Measurements from ENCODE around the gene MYLK. TPM values are rescaled to one million over a fixed set of nuclear protein-coding genes. Genes with fewer than 3 reads are reported as not detected.

The MYLK gene
- polyA plus RNA-seq, 3 donors = 0.35 to 1.3 (median 0.51) TPM

DNA sequence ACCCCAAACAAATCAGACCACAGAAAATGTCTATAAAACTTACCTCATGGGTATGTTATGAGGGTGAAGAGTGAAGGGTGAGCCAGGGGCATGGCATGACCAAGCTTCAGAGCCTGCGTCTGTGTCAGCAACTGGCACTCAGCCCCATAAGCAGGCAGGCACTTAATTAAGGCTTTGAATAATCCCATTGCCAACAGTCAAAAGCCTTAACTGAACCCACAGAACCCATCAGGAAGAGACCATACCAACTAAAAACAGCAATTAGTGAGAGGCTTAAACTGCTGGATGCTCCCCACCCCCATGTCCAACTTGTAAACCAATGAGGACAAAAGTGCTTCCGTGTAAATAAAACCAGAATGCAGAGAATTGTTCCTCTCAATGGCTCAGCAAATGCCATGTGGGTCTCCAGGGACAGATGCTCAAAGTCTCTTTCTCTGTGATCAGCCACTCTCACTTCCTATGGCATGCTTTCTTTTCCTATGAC is 126.0 kb downstream of the MYLK start:
- H3K9me3 Mint-ChIP-seq = no peaks in the 10 kb centered on the region
- H3K9me3 ChIP-seq (replicated peaks in 1 of 2; ENCODE audit: control insufficient read depth in 1 of 2, insufficient read depth in 1 of 2, low read length in 2 of 2) = no peaks in the 10 kb centered on the region
- H3K27ac Mint-ChIP-seq = no peak overlapping the region
- no peak overlapping the region for H3K4me3 ChIP-seq (replicated peaks in 1 of 3; ENCODE audit: low read depth in 2 of 3, low read length in 3 of 3)
- no peak overlapping the region for H3K4me3 Mint-ChIP-seq
- no peak overlapping the region for H3K4me2 ChIP-seq (replicated peaks; ENCODE audit: extremely low read depth, low read length, poor library complexity, severe bottlenecking)
- no peaks in the 10 kb centered on the region for H3K27me3 ChIP-seq (ENCODE audit: control insufficient read depth in 2 of 2, insufficient read depth in 2 of 2, low read length in 2 of 2)
- peaks cover 21% of the 10 kb centered on the region for H3K4me1 Mint-ChIP-seq
- peaks cover 10% of the 10 kb centered on the region in 2 donors for H3K4me1 ChIP-seq (ENCODE audit: control insufficient read depth in 1 of 2, insufficient read depth in 2 of 2, low read length in 2 of 2)
- peak overlapping the region; percentile 73 for H2AFZ ChIP-seq (ENCODE audit: insufficient read depth, low read depth, low read length, poor library complexity, severe bottlenecking)
- H3K27me3 Mint-ChIP-seq (ENCODE audit: low read depth in 3 of 3) = no peaks in the 10 kb centered on the region
- intact Hi-C loops (cut with micrococcal nuclease) = no loop called here
- no peaks in the 10 kb centered on the region for H3K79me2 ChIP-seq (ENCODE audit: insufficient read depth, low read length)
- no peak overlapping the region for H3K27ac ChIP-seq (ENCODE audit: low read depth in 1 of 2, low read length in 2 of 2)
- WGBS (ENCODE audit: insufficient coverage) = 75% methylated on average over 1 of the region's 2 CpGs
- H3K9ac ChIP-seq (ENCODE audit: insufficient read depth, low read length, poor library complexity, severe bottlenecking) = no peak overlapping the region
- H3K36me3 Mint-ChIP-seq = no peaks in the 10 kb centered on the region
- DNase-seq = no peak
- H4K20me1 ChIP-seq (ENCODE audit: insufficient read depth, low read length) = no peaks in the 10 kb centered on the region
- TF ChIP-seq, protein P1, sequence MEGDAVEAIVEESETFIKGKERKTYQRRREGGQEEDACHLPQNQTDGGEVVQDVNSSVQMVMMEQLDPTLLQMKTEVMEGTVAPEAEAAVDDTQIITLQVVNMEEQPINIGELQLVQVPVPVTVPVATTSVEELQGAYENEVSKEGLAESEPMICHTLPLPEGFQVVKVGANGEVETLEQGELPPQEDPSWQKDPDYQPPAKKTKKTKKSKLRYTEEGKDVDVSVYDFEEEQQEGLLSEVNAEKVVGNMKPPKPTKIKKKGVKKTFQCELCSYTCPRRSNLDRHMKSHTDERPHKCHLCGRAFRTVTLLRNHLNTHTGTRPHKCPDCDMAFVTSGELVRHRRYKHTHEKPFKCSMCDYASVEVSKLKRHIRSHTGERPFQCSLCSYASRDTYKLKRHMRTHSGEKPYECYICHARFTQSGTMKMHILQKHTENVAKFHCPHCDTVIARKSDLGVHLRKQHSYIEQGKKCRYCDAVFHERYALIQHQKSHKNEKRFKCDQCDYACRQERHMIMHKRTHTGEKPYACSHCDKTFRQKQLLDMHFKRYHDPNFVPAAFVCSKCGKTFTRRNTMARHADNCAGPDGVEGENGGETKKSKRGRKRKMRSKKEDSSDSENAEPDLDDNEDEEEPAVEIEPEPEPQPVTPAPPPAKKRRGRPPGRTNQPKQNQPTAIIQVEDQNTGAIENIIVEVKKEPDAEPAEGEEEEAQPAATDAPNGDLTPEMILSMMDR (IDR thresholded peaks at IDR 0.05) = no peak
- H3K36me3 ChIP-seq (replicated peaks in 1 of 2; ENCODE audit: control insufficient read depth in 1 of 2, insufficient read depth in 2 of 2, low read length in 2 of 2) = no peaks in the 10 kb centered on the region

DNA sequence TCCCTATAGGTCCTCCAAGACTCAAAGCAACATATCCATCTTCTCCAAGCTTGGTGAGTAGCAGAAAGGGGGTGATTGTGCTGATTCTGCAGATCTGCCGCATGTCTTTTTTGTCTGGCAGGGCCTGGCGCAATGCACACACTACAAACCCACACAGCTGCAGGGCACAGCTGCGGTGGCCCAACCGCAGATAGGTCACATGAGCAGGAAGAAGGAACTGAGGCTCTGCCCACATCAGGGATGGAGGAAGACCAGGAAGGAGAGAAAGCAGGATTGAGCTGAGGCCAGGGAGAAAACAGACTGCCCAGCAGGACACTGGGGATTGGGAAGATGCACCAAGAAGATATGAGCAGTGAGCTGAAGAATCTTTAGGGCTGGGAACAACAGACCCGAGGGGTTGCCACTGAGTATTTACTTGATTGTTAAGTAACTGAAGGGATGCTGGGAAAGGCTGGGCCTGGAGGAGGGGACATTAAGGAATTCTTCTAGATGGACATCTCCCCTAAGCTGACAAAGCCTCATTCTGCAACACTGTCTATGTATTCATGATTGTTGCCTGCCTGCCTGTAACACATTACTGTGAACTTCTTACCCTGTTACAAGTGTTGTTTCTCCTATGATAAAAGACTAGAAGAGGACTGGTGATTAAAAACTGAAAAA is 126.7 kb downstream of the MYLK start:
- H3K27ac Mint-ChIP-seq = peak overlapping the region in 4 of 7 donors; percentile 8 to 68 (median 56)
- intact Hi-C loops (cut with micrococcal nuclease) = no loop called here
- peak; percentile 6 to 44 (median 20) for DNase-seq

More for the DNA sequence above, 126.7 kb downstream of the MYLK start:
- H3K36me3 ChIP-seq (replicated peaks in 1 of 2; ENCODE audit: control insufficient read depth in 1 of 2, insufficient read depth in 2 of 2, low read length in 2 of 2) = no peaks in the 10 kb centered on the region
- no peaks in the 10 kb centered on the region for H3K9me3 ChIP-seq (replicated peaks in 1 of 2; ENCODE audit: control insufficient read depth in 1 of 2, insufficient read depth in 1 of 2, low read length in 2 of 2)
- H3K4me2 ChIP-seq (replicated peaks; ENCODE audit: extremely low read depth, low read length, poor library complexity, severe bottlenecking) = peak overlapping the region; percentile 64
- H3K4me3 ChIP-seq (replicated peaks in 1 of 3; ENCODE audit: low read depth in 2 of 3, low read length in 3 of 3) = peak overlapping the region in 1 of 3 experiments; percentile 47
- Mint-ChIP-seq H3K36me3 (no peaks in the 10 kb centered on the region), H3K9me3 (no peaks in the 10 kb centered on the region), H3K4me3 (peak overlapping the region; percentile 49 to 83), H3K4me1 (peaks cover 21% of the 10 kb centered on the region), H3K27me3 (ENCODE audit: low read depth in 3 of 3) (no peaks in the 10 kb centered on the region)
- H3K9ac ChIP-seq (ENCODE audit: insufficient read depth, low read length, poor library complexity, severe bottlenecking) = peak overlapping the region; percentile 29
- WGBS (ENCODE audit: insufficient coverage) = 20% methylated on average over 1 of the region's 5 CpGs
- TF ChIP-seq, protein P1 (IDR thresholded peaks at IDR 0.05) = no peak
- no peaks in the 10 kb centered on the region for H3K27me3 ChIP-seq (ENCODE audit: control insufficient read depth in 2 of 2, insufficient read depth in 2 of 2, low read length in 2 of 2)
- peak overlapping the region; percentile 73 for H2AFZ ChIP-seq (ENCODE audit: insufficient read depth, low read depth, low read length, poor library complexity, severe bottlenecking)
- no peaks in the 10 kb centered on the region for H3K79me2 ChIP-seq (ENCODE audit: insufficient read depth, low read length)
- H3K27ac ChIP-seq (ENCODE audit: low read depth in 1 of 2, low read length in 2 of 2) = peak overlapping the region in 1 of 2 donors; percentile 23
- H3K4me1 ChIP-seq (ENCODE audit: control insufficient read depth in 1 of 2, insufficient read depth in 2 of 2, low read length in 2 of 2) = peaks cover 10% of the 10 kb centered on the region in 2 donors
- H4K20me1 ChIP-seq (ENCODE audit: insufficient read depth, low read length) = no peaks in the 10 kb centered on the region

All from CD14-positive monocyte (primary cell).